Measurements from ENCODE around the gene RABGEF1.
"Not testable (repeated sequence)": the region's sequence is repeated elsewhere in the genome, so short reads cannot be mapped to it uniquely, and the experiment has no call there.

The RABGEF1 gene

GRCh38 chr7:66735154-66735553, 5.4 kb upstream of the RABGEF1 start:
- no peak for DNase-seq (ENCODE audit: insufficient read length, low spot score)
- no peak for FAIRE-seq
- no peak for TF ChIP-seq CTCF (IDR thresholded peaks at IDR 0.05; ENCODE audit: insufficient read depth, missing control alignments)

GRCh38 chr7:66735850-66736249, 4.7 kb upstream of the RABGEF1 start:
- FAIRE-seq (no peak), DNase-seq (ENCODE audit: insufficient read length, low spot score) (no peak)
- TF ChIP-seq CTCF (IDR thresholded peaks at IDR 0.05; ENCODE audit: insufficient read depth, missing control alignments) = no peak

- DNase-seq (ENCODE audit: insufficient read length, low spot score) (no peak), FAIRE-seq (no peak)
- TF ChIP-seq CTCF (IDR thresholded peaks at IDR 0.05; ENCODE audit: insufficient read depth, missing control alignments) = no peak
Measured at GRCh38 chr7:66736892-66737291, 3.6 kb upstream of the RABGEF1 start.

- no peak for FAIRE-seq
- TF ChIP-seq CTCF (IDR thresholded peaks at IDR 0.05; ENCODE audit: insufficient read depth, missing control alignments) = no peak
Measured at GRCh38 chr7:66737667-66738066, 2.9 kb upstream of the RABGEF1 start.

GRCh38 chr7:66739477-66739876, 1.1 kb upstream of the RABGEF1 start:
- no peak for FAIRE-seq
- TF ChIP-seq CTCF (IDR thresholded peaks at IDR 0.05; ENCODE audit: insufficient read depth, missing control alignments) = no peak
- DNase-seq (ENCODE audit: insufficient read length, low spot score) = no peak

More at GRCh38 chr7:66737667-66738066, 2.9 kb upstream of the RABGEF1 start:
- no peak for DNase-seq (ENCODE audit: insufficient read length, low spot score)

GRCh38 chr7:66739953-66740301, 606 bp upstream of the RABGEF1 start:
- FAIRE-seq (no peak), DNase-seq (ENCODE audit: insufficient read length, low spot score) (no peak)
- TF ChIP-seq CTCF (IDR thresholded peaks at IDR 0.05; ENCODE audit: insufficient read depth, missing control alignments) = no peak

- DNase-seq (ENCODE audit: insufficient read length, low spot score) = not testable (repeated sequence)
Measured at GRCh38 chr7:66740980-66741709, 612 bp downstream of the RABGEF1 start.

GRCh38 chr7:66741710-66742049, 1.1 kb downstream of the RABGEF1 start:
- TF ChIP-seq CTCF (IDR thresholded peaks at IDR 0.05; ENCODE audit: insufficient read depth, missing control alignments) = no peak
- DNase-seq (ENCODE audit: insufficient read length, low spot score) (no peak), FAIRE-seq (no peak)

More at GRCh38 chr7:66740980-66741709, 612 bp downstream of the RABGEF1 start:
- not testable (repeated sequence) for FAIRE-seq

- FAIRE-seq; DNase-seq (ENCODE audit: insufficient read length, low spot score): not testable (repeated sequence)
Measured at GRCh38 chr7:66742298-66742697, 1.8 kb downstream of the RABGEF1 start.
